Measurements from ENCODE around the gene COG7. TPM values are rescaled to one million over a fixed set of nuclear protein-coding genes. Genes with fewer than 3 reads are reported as not detected.

The COG7 gene
- total and polyA plus RNA-seq, 2 of the 13 experiments (the other 11 are each of a cell fraction or from before 2014, with no cell fraction given) = 12.6 to 54.5 TPM

- no peak for TF ChIP-seq ZBTB40 (IDR thresholded peaks at IDR 0.05)
- TF ChIP-seq ZBTB40 (CRISPR knock-in tag; IDR thresholded peaks at IDR 0.05) = peak; percentile 93
- TF ChIP-seq TAF15 (IDR thresholded peaks at IDR 0.05; ENCODE audit: low read depth, low read length, poor library complexity, severe bottlenecking) = no peak
- TF ChIP-seq IRF1 (CRISPR knock-in tag; IDR thresholded peaks at IDR 0.05; ENCODE audit: low read depth) = peak; percentile 86; the same call in 1 of the 2 replicates
- peak; percentile 91 for TF ChIP-seq ATF7-NPFF (CRISPR knock-in tag; IDR thresholded peaks at IDR 0.05; ENCODE audit: low read depth)
- peak; percentile 96 for TF ChIP-seq ZNF296 (CRISPR knock-in tag; conservative IDR thresholded peaks at IDR 0.05)
- peak; percentile 84 for TF ChIP-seq ZNF121 (CRISPR knock-in tag; IDR thresholded peaks at IDR 0.05)
- TF ChIP-seq HMGXB3 (CRISPR knock-in tag; IDR thresholded peaks at IDR 0.05; ENCODE audit: borderline replicate concordance) = peak; percentile 93
- peak; percentile 89; the same call in 1 of the 2 replicates for TF ChIP-seq ZNF773 (CRISPR knock-in tag; IDR thresholded peaks at IDR 0.05; ENCODE audit: borderline replicate concordance)
- peak; percentile 96 for TF ChIP-seq ZNF224 (CRISPR knock-in tag; IDR thresholded peaks at IDR 0.05)
- peak; percentile 91; the same call in 1 of the 2 replicates for TF ChIP-seq ZIK1 (CRISPR knock-in tag; IDR thresholded peaks at IDR 0.05; ENCODE audit: borderline replicate concordance, low read depth)
- TF ChIP-seq SPEN (CRISPR knock-in tag; IDR thresholded peaks at IDR 0.05; ENCODE audit: low read depth) = peak; percentile 96
- peak; percentile 95 for TF ChIP-seq ZNF292 (CRISPR knock-in tag; IDR thresholded peaks at IDR 0.05; ENCODE audit: borderline replicate concordance, low read depth)
- TF ChIP-seq ZNF17 (CRISPR knock-in tag; IDR thresholded peaks at IDR 0.05) = no peak
Measured at GRCh38 chr16:23452572-23453337, at the start of gene COG7 (continued).

Measured in HepG2 (cell line).